Measurements from ENCODE around the gene RUNX1. TPM values are rescaled to one million over a fixed set of nuclear protein-coding genes. Genes with fewer than 3 reads are reported as not detected.

Gene RUNX1
- polyA plus RNA-seq, 3 donors, result 6.2 to 49.7 (median 8.7) TPM

DNA sequence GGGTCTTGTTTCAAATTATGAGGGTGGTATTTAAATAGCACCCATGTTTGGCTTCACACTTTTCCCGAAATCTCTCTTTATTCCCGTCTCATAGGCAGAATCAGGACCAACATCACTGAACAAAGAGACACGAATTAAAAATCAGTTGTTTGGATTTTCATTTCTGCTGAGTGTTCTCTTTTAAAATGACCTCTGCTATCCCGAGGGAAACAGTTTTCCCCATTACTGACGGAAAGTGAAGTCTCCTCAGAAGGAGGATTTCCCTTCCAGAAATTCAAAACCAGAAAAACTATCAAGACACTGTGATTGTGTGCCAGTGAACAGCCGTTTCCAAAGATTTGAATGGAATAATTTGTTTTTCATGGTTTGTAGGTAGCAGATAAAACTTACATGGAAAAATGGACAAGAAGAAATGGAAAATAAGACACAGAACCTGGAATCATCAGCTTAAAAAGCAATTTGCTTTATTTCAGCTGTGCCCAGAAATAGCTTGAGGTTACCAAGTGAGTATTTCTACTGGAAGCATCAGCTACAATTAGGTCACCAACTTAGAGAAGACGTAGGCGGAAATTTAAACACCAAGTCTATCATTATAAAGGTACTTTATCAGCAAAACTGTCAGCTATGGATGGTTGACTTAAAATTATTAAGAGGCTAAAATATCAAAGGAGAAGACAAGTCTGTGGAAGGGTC, 68.5 kb downstream of the RUNX1 start:
- intact Hi-C loops (cut with micrococcal nuclease), result loop anchor here in 1 of 2 donors (5.0 kb wide), 1 partner anchor 47 kb away; no protein-coding TSS in a partner anchor
- Histone ChIP-seq H3K79me2 (ENCODE audit: insufficient read depth, low read length) (peaks cover 99% of the 10 kb centered on the region), H3K36me3 (replicated peaks in 1 of 2; ENCODE audit: control insufficient read depth in 1 of 2, insufficient read depth in 2 of 2, low read length in 2 of 2) (peaks cover 8 to 34% of the 10 kb centered on the region in 2 donors), H2AFZ (ENCODE audit: insufficient read depth, low read depth, low read length, poor library complexity, severe bottlenecking) (no peak overlapping the region), H3K4me2 (replicated peaks; ENCODE audit: extremely low read depth, low read length, poor library complexity, severe bottlenecking) (no peak overlapping the region), H4K20me1 (ENCODE audit: insufficient read depth, low read length) (peaks cover 96% of the 10 kb centered on the region), H3K27ac (ENCODE audit: low read depth in 1 of 2, low read length in 2 of 2) (no peak overlapping the region), H3K4me1 (ENCODE audit: control insufficient read depth in 1 of 2, insufficient read depth in 2 of 2, low read length in 2 of 2) (peaks cover 23% of the 10 kb centered on the region in 2 donors), H3K9ac (ENCODE audit: insufficient read depth, low read length, poor library complexity, severe bottlenecking) (no peak overlapping the region), H3K27me3 (ENCODE audit: control insufficient read depth in 2 of 2, insufficient read depth in 2 of 2, low read length in 2 of 2) (no peaks in the 10 kb centered on the region), H3K9me3 (replicated peaks in 1 of 2; ENCODE audit: control insufficient read depth in 1 of 2, insufficient read depth in 1 of 2, low read length in 2 of 2) (no peaks in the 10 kb centered on the region), H3K4me3 (replicated peaks in 1 of 3; ENCODE audit: low read depth in 2 of 3, low read length in 3 of 3) (no peak overlapping the region)
- Mint-ChIP-seq H3K27me3 (ENCODE audit: low read depth in 3 of 3) (peaks cover 0 to 5% (median 0%) of the 10 kb centered on the region in 3 donors), H3K9me3 (no peaks in the 10 kb centered on the region), H3K36me3 (peaks cover 20 to 41% of the 10 kb centered on the region in 2 donors), H3K4me3 (no peak overlapping the region), H3K27ac (no peak overlapping the region), H3K4me1 (peaks cover 29% of the 10 kb centered on the region)
- TF ChIP-seq, protein P1, sequence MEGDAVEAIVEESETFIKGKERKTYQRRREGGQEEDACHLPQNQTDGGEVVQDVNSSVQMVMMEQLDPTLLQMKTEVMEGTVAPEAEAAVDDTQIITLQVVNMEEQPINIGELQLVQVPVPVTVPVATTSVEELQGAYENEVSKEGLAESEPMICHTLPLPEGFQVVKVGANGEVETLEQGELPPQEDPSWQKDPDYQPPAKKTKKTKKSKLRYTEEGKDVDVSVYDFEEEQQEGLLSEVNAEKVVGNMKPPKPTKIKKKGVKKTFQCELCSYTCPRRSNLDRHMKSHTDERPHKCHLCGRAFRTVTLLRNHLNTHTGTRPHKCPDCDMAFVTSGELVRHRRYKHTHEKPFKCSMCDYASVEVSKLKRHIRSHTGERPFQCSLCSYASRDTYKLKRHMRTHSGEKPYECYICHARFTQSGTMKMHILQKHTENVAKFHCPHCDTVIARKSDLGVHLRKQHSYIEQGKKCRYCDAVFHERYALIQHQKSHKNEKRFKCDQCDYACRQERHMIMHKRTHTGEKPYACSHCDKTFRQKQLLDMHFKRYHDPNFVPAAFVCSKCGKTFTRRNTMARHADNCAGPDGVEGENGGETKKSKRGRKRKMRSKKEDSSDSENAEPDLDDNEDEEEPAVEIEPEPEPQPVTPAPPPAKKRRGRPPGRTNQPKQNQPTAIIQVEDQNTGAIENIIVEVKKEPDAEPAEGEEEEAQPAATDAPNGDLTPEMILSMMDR (IDR thresholded peaks at IDR 0.05), result no peak
- no peak for DNase-seq
- 100% methylated on average over 1 of the region's 8 CpGs for WGBS (ENCODE audit: insufficient coverage)

GRCh38 chr21:34979383-34979782, 69.7 kb downstream of the RUNX1 start:
- Histone ChIP-seq H3K4me3 (replicated peaks in 1 of 3; ENCODE audit: low read depth in 2 of 3, low read length in 3 of 3) (no peak overlapping the region), H2AFZ (ENCODE audit: insufficient read depth, low read depth, low read length, poor library complexity, severe bottlenecking) (no peak overlapping the region), H3K27ac (ENCODE audit: low read depth in 1 of 2, low read length in 2 of 2) (no peak overlapping the region), H3K36me3 (replicated peaks in 1 of 2; ENCODE audit: control insufficient read depth in 1 of 2, insufficient read depth in 2 of 2, low read length in 2 of 2) (peaks cover 8 to 36% of the 10 kb centered on the region in 2 donors), H3K9ac (ENCODE audit: insufficient read depth, low read length, poor library complexity, severe bottlenecking) (no peak overlapping the region), H3K4me2 (replicated peaks; ENCODE audit: extremely low read depth, low read length, poor library complexity, severe bottlenecking) (no peak overlapping the region), H4K20me1 (ENCODE audit: insufficient read depth, low read length) (peaks cover 96% of the 10 kb centered on the region), H3K79me2 (ENCODE audit: insufficient read depth, low read length) (peaks cover 99% of the 10 kb centered on the region), H3K27me3 (ENCODE audit: control insufficient read depth in 2 of 2, insufficient read depth in 2 of 2, low read length in 2 of 2) (no peaks in the 10 kb centered on the region), H3K9me3 (replicated peaks in 1 of 2; ENCODE audit: control insufficient read depth in 1 of 2, insufficient read depth in 1 of 2, low read length in 2 of 2) (no peaks in the 10 kb centered on the region), H3K4me1 (ENCODE audit: control insufficient read depth in 1 of 2, insufficient read depth in 2 of 2, low read length in 2 of 2) (peaks cover 11 to 12% of the 10 kb centered on the region in 2 donors)
- H3K9me3 Mint-ChIP-seq, result no peaks in the 10 kb centered on the region
- H3K4me3 Mint-ChIP-seq, result no peak overlapping the region
- peaks cover 19 to 44% of the 10 kb centered on the region in 2 donors for H3K36me3 Mint-ChIP-seq
- H3K4me1 Mint-ChIP-seq, result peaks cover 20% of the 10 kb centered on the region
- TF ChIP-seq, protein P1 (IDR thresholded peaks at IDR 0.05), result no peak
- H3K27me3 Mint-ChIP-seq (ENCODE audit: low read depth in 3 of 3), result peaks cover 0 to 5% (median 0%) of the 10 kb centered on the region in 3 donors
- no peak for DNase-seq
- no CpG with 5 or more reads among the region's 4 CpGs for WGBS (ENCODE audit: insufficient coverage)
- no peak overlapping the region for H3K27ac Mint-ChIP-seq
- intact Hi-C loops (cut with micrococcal nuclease), result no loop called here
